Measurements from ENCODE around the gene HTR4.
"Not testable (repeated sequence)": the region's sequence is repeated elsewhere in the genome, so short reads cannot be mapped to it uniquely, and the experiment has no call there.

The HTR4 gene

GRCh38 chr5:148599187-148599586 is 55.1 kb downstream of the HTR4 start:
- no peak for DNase-seq

- DNase-seq: no peak
Observed at GRCh38 chr5:148595697-148596096, 58.6 kb downstream of the HTR4 start.

GRCh38 chr5:148586796-148587195 is 67.5 kb downstream of the HTR4 start:
- no peak for DNase-seq

GRCh38 chr5:148585988-148586387 is 68.3 kb downstream of the HTR4 start:
- no peak for DNase-seq

- no peak for DNase-seq
Observed at GRCh38 chr5:148584103-148584502, 70.2 kb downstream of the HTR4 start.

GRCh38 chr5:148583421-148583965 is 70.8 kb downstream of the HTR4 start:
- no peak for DNase-seq

GRCh38 chr5:148574167-148574566 is 80.2 kb downstream of the HTR4 start:
- no peak for DNase-seq

GRCh38 chr5:148573374-148573773 is 81.0 kb downstream of the HTR4 start:
- DNase-seq: no peak

- no peak for DNase-seq
Observed at GRCh38 chr5:148569948-148570347, 84.4 kb downstream of the HTR4 start.

- no peak for DNase-seq
Observed at GRCh38 chr5:148565148-148565547, 89.2 kb downstream of the HTR4 start.

- DNase-seq: no peak
Observed at GRCh38 chr5:148563021-148563420, 91.3 kb downstream of the HTR4 start.

- DNase-seq: no peak
Observed at GRCh38 chr5:148561801-148562311, 92.5 kb downstream of the HTR4 start.

GRCh38 chr5:148559461-148559860 is 94.9 kb downstream of the HTR4 start:
- no peak for DNase-seq

- no peak for DNase-seq
Observed at GRCh38 chr5:148558892-148559291, 95.4 kb downstream of the HTR4 start.

- DNase-seq: no peak
Observed at GRCh38 chr5:148556835-148557234, 97.5 kb downstream of the HTR4 start.

GRCh38 chr5:148554621-148555020 is 99.7 kb downstream of the HTR4 start:
- no peak for DNase-seq

- no peak for DNase-seq
Observed at GRCh38 chr5:148543727-148544126, 110.6 kb downstream of the HTR4 start.

- no peak for DNase-seq
Observed at GRCh38 chr5:148542812-148543211, 111.5 kb downstream of the HTR4 start.

- no peak for DNase-seq
Observed at GRCh38 chr5:148541054-148541835, 113.1 kb downstream of the HTR4 start.

GRCh38 chr5:148540647-148541046 is 113.7 kb downstream of the HTR4 start:
- DNase-seq: no peak

GRCh38 chr5:148539851-148540250 is 114.5 kb downstream of the HTR4 start:
- DNase-seq: no peak

GRCh38 chr5:148535190-148535589 is 119.1 kb downstream of the HTR4 start:
- DNase-seq: no peak

- DNase-seq: no peak
Observed at GRCh38 chr5:148532969-148533670, 121.2 kb downstream of the HTR4 start.

GRCh38 chr5:148529450-148529849 is 124.9 kb downstream of the HTR4 start:
- DNase-seq: not testable (repeated sequence)
